SW480 (cell line): ENCODE data around the gene RTBDN.

Experiments
- DNase-seq: peaks from one replicate; pipeline ENCODE4 v3.0.0-alpha.2; 2016; ENCODE audit warnings: low spot score

Gene RTBDN

DNA sequence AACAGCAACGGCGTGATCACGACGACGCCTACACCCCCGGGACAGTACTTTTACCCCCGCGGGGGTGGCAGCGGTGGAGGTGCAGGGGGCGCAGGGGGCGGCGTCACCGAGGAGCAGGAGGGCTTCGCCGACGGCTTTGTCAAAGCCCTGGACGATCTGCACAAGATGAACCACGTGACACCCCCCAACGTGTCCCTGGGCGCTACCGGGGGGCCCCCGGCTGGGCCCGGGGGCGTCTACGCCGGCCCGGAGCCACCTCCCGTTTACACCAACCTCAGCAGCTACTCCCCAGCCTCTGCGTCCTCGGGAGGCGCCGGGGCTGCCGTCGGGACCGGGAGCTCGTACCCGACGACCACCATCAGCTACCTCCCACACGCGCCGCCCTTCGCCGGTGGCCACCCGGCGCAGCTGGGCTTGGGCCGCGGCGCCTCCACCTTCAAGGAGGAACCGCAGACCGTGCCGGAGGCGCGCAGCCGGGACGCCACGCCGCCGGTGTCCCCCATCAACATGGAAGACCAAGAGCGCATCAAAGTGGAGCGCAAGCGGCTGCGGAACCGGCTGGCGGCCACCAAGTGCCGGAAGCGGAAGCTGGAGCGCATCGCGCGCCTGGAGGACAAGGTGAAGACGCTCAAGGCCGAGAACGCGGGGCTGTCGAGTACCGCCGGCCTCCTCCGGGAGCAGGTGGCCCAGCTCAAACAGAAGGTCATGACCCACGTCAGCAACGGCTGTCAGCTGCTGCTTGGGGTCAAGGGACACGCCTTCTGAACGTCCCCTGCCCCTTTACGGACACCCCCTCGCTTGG is 42.1 kb downstream of the RTBDN start:
- peak; percentile 68 for DNase-seq

DNA sequence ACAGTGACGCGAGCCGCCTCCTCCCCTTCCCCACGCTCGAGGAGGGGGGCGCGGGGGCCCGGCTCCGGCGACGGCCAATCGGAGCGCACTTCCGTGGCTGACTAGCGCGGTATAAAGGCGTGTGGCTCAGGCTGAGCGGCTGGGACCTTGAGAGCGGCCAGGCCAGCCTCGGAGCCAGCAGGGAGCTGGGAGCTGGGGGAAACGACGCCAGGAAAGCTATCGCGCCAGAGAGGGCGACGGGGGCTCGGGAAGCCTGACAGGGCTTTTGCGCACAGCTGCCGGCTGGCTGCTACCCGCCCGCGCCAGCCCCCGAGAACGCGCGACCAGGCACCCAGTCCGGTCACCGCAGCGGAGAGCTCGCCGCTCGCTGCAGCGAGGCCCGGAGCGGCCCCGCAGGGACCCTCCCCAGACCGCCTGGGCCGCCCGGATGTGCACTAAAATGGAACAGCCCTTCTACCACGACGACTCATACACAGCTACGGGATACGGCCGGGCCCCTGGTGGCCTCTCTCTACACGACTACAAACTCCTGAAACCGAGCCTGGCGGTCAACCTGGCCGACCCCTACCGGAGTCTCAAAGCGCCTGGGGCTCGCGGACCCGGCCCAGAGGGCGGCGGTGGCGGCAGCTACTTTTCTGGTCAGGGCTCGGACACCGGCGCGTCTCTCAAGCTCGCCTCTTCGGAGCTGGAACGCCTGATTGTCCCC is 42.9 kb downstream of the RTBDN start, which contains the start of gene JUNB:
Gene JUNB (plus strand): TSS at position 142 of the 706 bp plus-strand sequence. CDS start 286 bp downstream, at position 428.
- peak; percentile 93 for DNase-seq

DNA sequence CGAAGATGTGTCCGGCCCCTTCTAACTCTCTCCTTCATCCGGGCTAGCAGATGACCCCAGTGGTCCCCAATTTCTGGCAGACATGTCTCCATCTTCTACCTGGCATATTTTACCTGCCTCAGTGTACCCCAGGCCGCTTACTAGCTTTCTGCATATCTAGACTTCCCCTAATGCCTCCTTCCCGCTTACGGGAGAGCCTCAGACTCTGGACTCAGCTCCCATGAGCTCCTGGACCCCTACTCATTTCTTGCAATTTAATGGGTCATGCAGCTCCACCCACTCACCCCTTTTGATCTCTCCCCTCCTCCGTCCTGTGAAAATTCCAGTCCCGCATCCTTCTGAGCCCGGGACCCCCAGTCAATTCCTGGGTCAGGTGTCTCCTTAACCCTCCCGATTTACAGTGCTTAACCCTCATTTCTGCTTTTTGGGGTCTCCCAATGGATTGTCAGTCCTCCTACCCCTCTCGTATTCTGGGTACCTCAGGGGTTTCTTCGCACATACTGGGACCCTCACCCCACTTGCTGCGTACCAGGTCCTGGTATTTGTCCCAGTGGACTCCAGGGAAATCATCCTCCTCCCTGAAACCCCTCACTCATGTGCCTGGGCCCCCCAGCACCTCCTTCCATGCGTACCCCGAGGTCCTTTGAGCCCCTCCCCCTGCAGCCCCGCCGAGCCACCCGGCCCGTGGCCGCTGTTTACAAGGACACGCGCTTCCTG is 43.6 kb downstream of the RTBDN start:
- DNase-seq = peak; percentile 26

DNA sequence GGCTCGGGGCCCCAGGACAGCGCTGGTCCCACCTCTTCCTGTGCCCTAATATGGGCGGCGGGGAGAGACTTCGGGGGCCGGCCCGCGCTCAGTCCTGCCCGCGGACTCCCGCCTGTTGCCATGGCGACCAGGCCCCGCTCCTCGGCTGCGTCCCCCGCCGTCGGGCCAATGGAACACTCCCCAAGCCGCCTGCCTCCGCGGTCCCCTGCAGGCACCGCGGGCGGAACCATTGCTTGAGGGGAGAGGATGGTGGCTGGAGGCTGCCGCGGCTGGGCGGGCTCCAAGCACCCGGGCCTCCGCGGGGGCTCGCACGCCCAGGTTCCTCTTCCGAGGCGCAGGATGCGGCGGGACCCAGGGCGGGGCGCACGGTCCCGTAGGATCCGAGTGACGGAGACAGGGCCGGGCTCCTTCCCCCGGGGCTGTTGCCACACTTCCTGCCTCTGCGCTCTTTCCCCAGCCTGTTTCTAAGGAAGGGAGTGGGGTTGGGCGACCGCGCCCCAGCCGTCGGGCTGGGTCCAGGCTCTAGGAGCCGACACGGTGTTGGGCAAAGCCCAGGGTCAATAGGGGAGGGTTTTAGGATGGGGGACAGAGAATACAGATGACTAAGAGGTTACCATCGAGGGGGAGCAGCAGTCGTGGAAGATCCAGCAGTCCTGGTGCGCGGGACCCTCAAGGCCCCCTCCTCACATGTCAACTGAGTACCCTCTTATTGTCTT is 44.3 kb downstream of the RTBDN start:
- DNase-seq = peak; percentile 96

DNA sequence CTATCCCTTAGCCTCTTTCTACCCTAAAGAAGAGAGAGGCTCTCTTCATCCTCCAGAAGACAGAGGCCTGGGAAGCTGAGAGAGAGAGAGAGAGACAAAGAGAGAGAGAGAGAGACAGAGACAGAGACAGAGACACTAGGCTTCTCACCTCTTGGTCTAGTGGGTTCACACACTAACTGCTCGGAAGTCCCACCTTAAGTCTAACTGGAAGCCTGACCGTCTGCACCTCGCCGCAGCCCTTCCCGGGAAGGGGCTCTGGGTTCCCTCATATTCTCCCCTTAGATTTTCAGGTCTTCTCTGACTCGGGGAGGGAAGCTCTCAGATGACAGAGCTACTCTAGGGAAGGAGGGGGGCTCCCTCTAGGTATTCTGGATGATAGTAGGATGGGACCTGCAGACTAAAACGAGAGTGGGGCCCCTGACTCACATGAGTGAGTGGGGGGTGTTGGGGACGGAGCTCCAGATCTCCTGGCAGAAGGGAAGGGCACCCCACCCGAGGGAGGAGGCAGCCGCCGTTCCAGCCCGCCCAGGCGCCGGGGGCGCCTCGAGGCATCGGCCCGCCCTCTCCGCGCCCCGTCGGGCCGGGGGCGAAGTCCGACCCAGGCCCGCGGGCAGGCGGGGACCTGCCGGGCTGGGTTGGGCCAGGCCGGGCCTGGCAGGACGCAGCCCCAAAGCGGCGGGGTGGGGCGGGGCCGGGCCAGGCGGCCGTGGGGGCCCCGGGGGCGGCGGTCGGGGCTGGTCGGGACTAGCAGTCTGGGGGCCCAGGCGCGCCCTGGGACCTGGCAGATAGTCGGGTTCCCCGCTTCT is 45.1 kb downstream of the RTBDN start:
- DNase-seq = peak; percentile 68

DNA sequence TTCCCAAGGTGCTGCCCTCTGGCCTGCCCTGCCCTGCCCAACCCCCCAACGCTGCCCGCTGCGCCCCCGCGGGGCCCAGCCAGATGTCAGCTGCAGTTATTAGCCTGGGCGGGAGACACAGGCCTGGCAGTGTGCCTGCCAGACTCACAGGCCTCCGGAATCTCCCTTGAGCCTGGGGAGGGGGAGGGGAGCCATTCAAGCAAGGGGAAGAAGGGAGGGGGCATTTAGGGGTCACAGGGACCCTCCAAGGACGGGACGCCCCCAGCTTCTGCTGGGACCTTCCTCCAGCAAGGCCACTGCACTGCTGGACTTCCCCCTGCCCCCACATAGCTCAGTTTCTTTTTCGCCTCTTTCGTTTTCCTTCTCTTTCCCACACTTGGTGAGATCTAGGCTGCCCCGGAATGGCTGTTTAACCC is 45.7 kb downstream of the RTBDN start:
- peak; percentile 58 for DNase-seq

DNA sequence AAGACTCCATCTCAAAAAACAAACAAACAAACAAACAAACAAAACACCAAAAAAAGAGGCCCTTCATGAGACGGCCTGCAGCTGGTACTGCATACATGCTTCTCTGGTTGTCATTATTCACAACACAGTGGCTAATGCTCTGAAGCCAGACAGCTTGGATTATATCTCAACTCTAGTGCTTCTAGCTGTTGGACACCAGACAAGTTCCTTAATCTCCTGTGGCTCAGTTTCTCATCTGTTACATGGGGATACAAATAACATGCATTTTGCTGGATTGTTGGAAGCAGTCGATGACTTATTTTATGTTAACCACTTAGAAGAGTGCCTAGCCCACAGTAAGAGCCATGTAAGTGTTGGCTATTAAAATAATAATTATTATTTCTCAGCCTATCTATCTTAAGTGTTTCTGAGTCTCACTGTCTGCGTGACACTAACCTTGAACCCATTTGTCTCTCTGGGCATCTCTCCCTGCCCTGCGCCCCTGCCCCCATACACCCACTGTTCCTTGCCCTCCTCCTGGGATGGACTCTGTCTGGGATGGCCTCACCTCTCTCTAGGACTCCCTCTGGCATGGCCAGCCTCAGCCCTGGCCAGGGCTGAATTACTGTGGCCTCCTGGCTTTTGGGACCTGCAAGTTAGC is 46.2 kb downstream of the RTBDN start:
- no peak for DNase-seq

DNA sequence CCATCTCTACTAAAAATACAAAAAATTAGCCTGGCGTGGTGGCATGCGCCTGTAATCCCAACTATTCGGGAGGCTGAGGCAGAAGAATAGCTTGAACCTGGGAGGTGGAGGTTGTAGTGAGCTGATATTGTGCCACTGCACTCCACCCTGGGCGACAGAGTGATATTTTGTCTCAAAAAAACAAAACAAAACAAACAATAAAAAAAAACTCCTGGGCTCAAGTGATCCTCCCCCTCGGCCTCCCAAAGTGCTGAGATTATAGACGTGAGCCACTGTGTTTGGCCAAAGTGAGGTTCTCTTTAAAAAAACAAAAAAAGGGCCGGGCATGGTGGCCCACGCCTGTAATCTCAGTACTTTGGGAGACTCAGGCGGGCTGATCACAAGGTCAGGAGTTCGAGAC is 46.9 kb downstream of the RTBDN start:
- no peak for DNase-seq

DNA sequence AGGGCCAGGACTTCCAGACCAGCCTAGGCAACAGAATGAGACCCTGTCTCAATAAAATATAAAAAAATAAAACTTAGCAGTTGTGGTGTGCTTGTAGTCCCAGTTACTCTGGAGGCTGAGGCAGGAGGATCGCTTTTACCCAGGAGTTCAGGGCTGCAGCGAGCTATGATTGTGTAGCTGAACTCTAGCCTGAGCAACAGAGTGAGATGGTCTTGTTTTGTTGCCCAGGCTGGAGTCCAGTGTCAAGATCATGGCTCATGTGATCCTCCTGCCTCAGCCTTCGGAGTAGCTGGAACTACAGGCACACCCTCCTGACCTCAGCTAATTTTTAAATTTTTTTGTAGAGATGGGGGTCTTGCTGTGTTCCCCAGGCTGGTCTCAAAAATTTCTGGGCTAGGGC is 47.4 kb downstream of the RTBDN start:
- DNase-seq = no peak

DNA sequence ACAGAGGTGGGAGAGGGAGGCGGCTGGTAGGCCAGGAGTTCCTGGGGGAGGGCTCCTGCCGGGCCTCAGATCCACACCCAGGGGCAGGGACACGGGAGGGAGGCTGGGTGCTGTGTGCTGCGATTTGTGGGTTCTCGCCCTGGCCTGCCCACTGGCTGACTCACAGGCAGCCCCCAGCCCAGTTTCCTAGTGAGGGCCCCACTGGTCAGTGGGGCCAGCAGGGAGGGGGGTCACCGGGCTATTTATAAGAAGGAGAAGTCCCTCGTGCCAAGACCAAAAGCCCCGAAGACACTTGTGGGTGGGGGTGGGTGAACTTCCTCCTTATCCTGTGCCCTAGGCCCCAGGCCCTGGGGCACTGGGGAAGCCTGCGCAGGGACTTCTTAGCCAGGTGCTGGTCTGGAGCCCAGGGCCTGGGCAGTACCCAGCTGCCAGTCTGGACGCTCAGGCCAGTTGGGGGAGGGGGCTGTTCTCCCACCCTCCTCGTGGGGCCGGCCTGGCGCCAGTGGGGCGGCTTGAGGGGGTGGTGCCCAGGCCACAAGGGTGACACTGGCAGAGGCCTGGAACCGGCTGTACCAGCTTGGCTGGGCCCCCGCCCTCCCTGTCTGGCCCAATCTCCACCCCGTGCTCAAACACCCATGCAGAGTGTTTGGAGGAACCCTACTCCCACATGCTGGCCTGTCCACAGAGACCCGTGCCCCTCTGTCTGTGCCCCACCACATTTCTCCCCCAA is 48.1 kb downstream of the RTBDN start:
- no peak for DNase-seq

DNA sequence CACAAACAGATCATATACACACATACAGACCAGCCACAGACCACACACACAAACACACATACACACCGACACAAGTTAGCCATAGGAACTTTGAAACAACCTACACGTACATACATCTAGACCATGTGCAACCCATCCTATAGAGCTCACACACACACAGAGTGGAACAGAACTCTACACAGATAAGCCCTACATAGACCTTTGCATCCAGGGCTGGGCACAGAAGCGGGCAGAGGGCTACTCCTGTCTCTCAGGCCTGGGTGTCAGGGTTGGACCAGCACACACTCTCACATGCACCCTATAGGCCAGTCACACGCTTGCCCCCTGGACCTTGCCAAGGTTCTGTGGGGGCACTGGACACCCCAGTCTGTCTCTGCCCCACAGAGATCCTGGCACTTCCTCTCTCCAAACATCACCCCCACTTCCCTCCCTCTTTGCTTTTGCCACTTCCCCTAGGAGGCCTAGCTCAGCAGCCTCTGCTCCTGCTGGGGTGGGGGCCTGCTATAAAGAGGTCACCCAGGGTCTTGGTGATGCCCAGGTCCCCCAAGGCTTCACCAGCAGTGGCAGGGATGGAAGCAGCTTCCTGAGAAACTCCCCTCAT is 48.8 kb downstream of the RTBDN start:
- DNase-seq = no peak

DNA sequence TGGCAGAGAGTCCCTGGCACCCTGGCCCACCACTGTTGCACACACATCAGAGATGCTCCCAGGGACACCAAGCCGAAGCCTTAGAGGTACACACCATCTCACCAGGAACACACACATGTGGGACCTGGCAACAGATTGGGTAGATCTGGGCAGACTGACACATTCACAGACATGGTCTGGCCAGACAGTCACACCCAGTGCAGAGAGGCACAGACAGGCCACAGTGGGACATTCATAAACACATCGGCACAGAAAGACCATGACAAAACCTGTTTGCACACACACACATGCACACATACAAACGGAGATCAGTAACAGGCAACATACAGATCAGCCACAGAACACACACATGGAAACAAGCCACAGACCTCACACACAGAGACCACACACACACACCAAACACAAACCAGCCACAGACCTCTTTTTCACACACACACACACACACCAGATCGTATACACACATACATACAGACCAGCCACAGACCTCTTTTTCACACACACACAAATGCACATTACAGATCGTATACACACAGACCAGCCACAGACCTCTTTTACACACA is 49.4 kb downstream of the RTBDN start:
- DNase-seq = peak; percentile 21

DNA sequence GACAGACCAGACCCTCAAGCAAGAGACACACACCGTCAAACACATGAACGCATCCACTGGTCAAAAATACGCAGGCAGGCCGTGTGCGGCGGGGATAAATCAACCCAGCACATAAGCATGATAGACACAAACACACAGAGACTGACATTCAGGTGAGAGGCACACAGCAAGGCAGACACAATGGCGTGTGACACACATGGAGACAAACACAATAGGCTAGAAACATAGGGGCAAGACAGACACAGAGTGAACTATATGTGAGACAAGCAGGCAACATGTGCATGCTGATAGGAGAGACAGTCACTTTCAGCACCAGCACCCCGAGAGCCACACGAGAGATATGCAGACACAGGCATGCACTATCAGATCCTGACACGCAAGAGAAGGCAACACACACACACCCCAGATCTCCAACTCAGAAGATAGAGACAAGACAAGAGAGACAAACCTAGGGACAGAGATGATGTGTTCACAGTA is 49.9 kb downstream of the RTBDN start:
- DNase-seq = no peak

DNA sequence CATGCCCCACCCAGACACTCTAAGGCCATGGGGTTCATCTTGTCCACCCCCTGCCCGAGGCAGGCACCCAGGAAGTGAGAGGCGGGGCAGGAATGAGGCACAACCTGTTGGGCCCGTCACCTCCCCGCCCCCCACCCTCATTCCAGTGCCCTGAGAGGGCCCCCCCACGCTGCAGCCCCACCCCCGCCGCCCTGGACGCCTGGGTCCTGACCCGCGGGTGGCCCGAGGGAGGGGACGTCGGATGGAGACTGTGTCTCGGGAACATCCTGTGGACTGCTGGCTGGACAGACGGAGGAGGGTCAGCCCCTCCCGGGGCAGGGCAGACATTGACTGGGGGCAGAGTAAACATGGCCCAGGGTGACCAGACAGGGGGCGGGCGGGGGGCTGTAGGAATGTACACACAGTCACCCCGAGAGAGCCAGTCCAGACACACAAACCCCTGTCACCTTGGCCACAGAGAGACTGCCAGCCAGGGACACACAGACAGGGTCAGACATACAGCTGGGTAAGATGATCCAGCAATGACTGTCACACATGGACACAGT is 50.5 kb downstream of the RTBDN start:
- DNase-seq = no peak

DNA sequence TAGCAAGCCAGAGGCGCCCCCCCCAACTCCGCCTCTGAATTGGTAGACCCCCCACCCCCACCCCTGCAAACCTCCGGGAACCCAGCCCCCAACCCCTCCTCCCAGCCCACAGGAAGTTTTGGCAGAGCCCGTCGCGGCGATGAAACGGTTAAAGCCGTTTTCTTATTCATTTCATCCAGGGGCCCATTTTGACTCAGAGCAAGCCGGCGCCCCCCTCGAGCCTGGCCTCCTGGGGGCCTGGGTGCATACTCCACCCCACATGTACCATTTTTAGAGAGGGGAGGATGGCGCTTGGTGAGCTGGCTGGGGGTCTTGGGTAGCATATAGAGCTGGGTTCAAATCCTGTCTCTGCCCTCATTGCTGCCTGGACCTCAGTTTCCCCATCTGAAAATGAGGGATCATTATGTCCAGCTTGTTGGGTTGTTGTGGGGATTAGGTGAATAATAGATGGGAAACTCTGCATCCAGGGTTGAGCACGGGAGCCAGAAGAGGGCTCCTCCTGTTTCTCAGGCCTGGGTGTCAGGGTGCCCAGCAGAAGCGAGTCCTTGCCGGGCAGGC is 51.0 kb downstream of the RTBDN start:
- DNase-seq = peak; percentile 32

DNA sequence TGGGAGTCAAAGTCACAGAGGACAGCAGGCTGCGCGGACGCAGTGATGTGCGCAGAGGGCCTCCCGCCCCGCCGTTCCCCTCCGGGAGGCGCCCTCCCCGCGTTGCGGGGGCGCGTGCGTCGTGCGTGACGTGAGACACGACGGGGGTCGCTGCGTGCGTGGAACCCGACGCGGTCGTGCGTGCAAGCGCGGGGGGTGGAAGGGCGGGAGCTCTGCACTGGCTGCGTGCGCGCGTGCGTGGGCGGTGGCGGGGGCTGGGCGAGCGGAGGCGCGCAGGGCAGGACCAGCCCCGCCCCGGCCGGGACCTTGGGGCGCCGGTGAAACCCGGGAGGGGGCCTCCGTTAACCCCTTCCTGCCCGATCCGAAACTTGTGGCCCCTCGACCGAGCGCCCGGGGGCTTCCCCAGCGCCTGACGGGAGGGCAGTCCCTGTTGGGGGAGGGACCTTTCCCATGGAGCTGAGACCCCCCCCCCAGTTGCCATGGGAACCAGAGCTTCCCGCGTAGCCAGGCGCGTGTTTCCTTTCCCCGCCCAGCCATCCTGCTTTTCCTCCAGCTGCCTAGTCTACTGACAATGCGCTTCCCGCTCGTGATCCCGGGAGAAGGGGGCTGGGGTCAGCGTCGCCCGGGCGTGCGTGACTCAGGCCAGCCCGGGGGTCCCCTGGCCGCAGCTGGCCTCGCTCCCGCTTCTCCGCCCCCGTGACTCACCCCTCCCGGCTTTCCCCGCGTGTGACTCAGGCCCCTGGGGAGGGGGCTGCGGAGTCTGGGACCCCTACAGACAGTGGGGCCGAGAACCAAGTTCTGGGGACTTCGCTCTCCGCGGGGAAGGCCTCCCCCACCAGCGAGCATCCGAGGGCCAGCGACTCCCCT is 51.7 kb downstream of the RTBDN start:
- peak; percentile 55 for DNase-seq

DNA sequence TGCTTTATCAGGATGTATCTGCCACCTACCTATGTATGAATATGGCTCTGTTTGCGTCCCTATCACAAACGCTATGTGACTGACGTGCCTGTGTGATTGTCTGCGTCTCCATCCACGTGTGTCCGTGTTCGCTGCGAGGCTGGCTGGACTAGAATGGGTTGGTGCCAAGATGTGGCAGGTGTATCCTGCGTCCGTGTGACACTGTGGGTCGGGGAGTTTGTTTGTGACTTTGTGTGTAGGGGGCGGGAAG is 52.3 kb downstream of the RTBDN start:
- no peak for DNase-seq
